B cell (primary cell): ENCODE measurements around the gene LARP4. TPM values are rescaled to one million over a fixed set of nuclear protein-coding genes. Genes with fewer than 3 reads are reported as not detected.

Source experiments
- ATAC-seq: fragments of 200-7000 bp; cut with Tn5 transposase; one replicate; pipeline ENCODE4 v1.10.0; 2021; ENCODE audit warnings: low read depth, mild to moderate bottlenecking, moderate number of reproducible peaks, moderate library complexity
- CTCF ChIA-PET: fragments of 350-600 bp; sonication (Branson Sonifier 250); formaldehyde crosslinking; loops from one replicate; lab custom pipeline; 2021; ENCODE audit warnings: antibody characterized with exemption, inconsistent platforms; lab: Charles Lee
- POLR2A ChIA-PET: fragments of 350-600 bp; sonication (Branson Sonifier 250); formaldehyde crosslinking; loops from one replicate; lab custom pipeline; 2021; ENCODE audit warnings: antibody characterized with exemption; lab: Charles Lee
- DNase-seq: peaks from one replicate; pipeline ENCODE4 v3.0.0; 2013
- H2AFZ ChIP-seq: 2 replicates; pipeline ENCODE4 v1.6.1; 2012; ENCODE audit warnings: mild to moderate bottlenecking, low read depth, low read length; ENCODE audit not compliant: insufficient read depth, poor library complexity, severe bottlenecking
- H3K27ac ChIP-seq, 2 donors: 1 replicate in 1 of 2; 2 replicates in 1 of 2; pipeline ENCODE4 v1.5.1; 2012 to 2013; ENCODE audit warnings: low read length in 2 of 2, mild to moderate bottlenecking in 2 of 2, moderate library complexity in 1 of 2
- H3K27me3 ChIP-seq, 4 experiments: fragments of 200-600 bp in 1 of 4; sonication (generic) in 1 of 4; replicated peaks in 1 of 4; 1 replicate in 2 of 4; 2 replicates in 2 of 4; pipeline versions ENCODE4 v1.6.1 to v1.7.0; 2013 to 2016; ENCODE audit warnings: low read length in 3 of 4, mild to moderate bottlenecking in 2 of 4, mixed read lengths in 1 of 4, moderate library complexity in 1 of 4; ENCODE audit not compliant: insufficient read depth in 4 of 4, control insufficient read depth in 3 of 4; ENCODE audit errors: control extremely low read depth in 1 of 4
- H3K36me3 ChIP-seq, 2 experiments: replicated peaks in 1 of 2; 1 replicate in 1 of 2; 2 replicates in 1 of 2; pipeline versions ENCODE4 v1.6.1 to v1.7.1; 2013; ENCODE audit warnings: low read length in 1 of 2; ENCODE audit not compliant: insufficient read depth in 2 of 2, control insufficient read depth in 1 of 2; ENCODE audit errors: control extremely low read depth in 1 of 2, extremely low read depth in 1 of 2
- H3K4me1 ChIP-seq, 2 donors: fragments of 200-600 bp in 1 of 2; sonication (generic) in 1 of 2; 1 replicate in 1 of 2; 2 replicates in 1 of 2; pipeline versions ENCODE4 v1.5.1 to v1.6.1; 2013 to 2017; ENCODE audit warnings: low read length in 2 of 2; ENCODE audit not compliant: control insufficient read depth in 2 of 2, insufficient read depth in 2 of 2
- H3K4me2 ChIP-seq: replicated peaks from 2 replicates; pipeline ENCODE3; 2012; ENCODE audit warnings: mild to moderate bottlenecking, low read depth, low read length; ENCODE audit not compliant: poor library complexity, severe bottlenecking
- H3K4me3 ChIP-seq, 5 experiments: fragments of 200-600 bp in 1 of 5; sonication (generic) in 1 of 5; 1 replicate in 3 of 5; 2 replicates in 2 of 5; pipeline versions ENCODE4 v1.5.1 to v1.7.0; 2011 to 2016; ENCODE audit warnings: low read length in 4 of 5, mild to moderate bottlenecking in 4 of 5, low read depth in 2 of 5, control low read depth in 1 of 5, moderate library complexity in 1 of 5; ENCODE audit not compliant: insufficient read depth in 1 of 5; ENCODE audit errors: control extremely low read depth in 1 of 5, extremely low read depth in 1 of 5
- H3K79me2 ChIP-seq: fragments of 200-600 bp; sonication (generic); one replicate; pipeline ENCODE4 v1.6.0; 2016; ENCODE audit warnings: low read length; ENCODE audit not compliant: control insufficient read depth, insufficient read depth
- H3K9ac ChIP-seq: fragments of 200-600 bp; sonication (generic); 2 replicates; pipeline ENCODE4 v1.6.1; 2017; ENCODE audit warnings: mild to moderate bottlenecking, low read length, moderate library complexity
- H3K9me3 ChIP-seq, 3 donors: one replicate each; pipeline versions ENCODE4 v1.6.1 to v1.7.1; 2013; ENCODE audit warnings: low read length in 2 of 3; ENCODE audit not compliant: control insufficient read depth in 2 of 3, insufficient read depth in 1 of 3; ENCODE audit errors: control extremely low read depth in 1 of 3
- H4K20me1 ChIP-seq: 2 replicates; pipeline ENCODE4 v1.6.0; 2012; ENCODE audit warnings: mild to moderate bottlenecking, low read length; ENCODE audit not compliant: insufficient read depth, control insufficient read depth, poor library complexity, severe bottlenecking
- H3K27ac Mint-ChIP-seq: one replicate; pipeline ENCODE4 v1.8.0; 2021; ENCODE audit warnings: mixed read lengths
- H3K27me3 Mint-ChIP-seq: one replicate; pipeline ENCODE4 v1.8.0; 2021; ENCODE audit warnings: mixed read lengths
- H3K4me1 Mint-ChIP-seq: one replicate; pipeline ENCODE4 v1.8.0; 2021; ENCODE audit warnings: mixed read lengths
- H3K4me3 Mint-ChIP-seq: one replicate; pipeline ENCODE4 v1.8.0; 2021; ENCODE audit warnings: mixed read lengths
- H3K9me3 Mint-ChIP-seq: one replicate; pipeline ENCODE4 v1.8.0; 2022; ENCODE audit warnings: mixed read lengths; ENCODE audit not compliant: insufficient read depth
- EZH2 ChIP-seq: IDR thresholded peaks from 2 replicates; pipeline ENCODE4 v1.6.1; 2012; ENCODE audit warnings: borderline replicate concordance, low read depth, mild to moderate bottlenecking, moderate library complexity, low read length; ENCODE audit not compliant: insufficient read depth, poor library complexity, severe bottlenecking
- WGBS: methylation state at CpG from one replicate; pipeline ENCODE4 v1.1.5; 2013; ENCODE audit warnings: missing lambda C conversion rate; ENCODE audit not compliant: insufficient coverage; 5-methylcytosine and 5-hydroxymethylcytosine counted together
- intact Hi-C: fragments of 100-400 bp; cut with micrococcal nuclease; formaldehyde crosslinking; loops from one replicate; pipeline ENCODE4 v1.10.0; 2022
- polyA plus RNA-seq: library from polyadenylated mRNA; depleted of rRNA; stranded (reverse); fragments of >200 nt; gene quantifications from 2 replicates; pipeline ENCODE4 v1.2.3, GENCODE V29; 2012
- total RNA-seq, 2 donors: library from RNA; stranded (reverse); fragments of 120-200 nt in 1 of 2; gene quantifications; 1 replicate in 1 of 2; 2 replicates in 1 of 2; pipeline versions ENCODE4 v1.2.3 to v1.2.4, GENCODE V29; 2013 to 2022
- TF ChIP-seq, protein P1 (sequence below): fragments of 200-600 bp; IDR thresholded peaks from one replicate; pipeline ENCODE4 v1.8.0; 2022; ENCODE audit warnings: antibody characterized with exemption, mild to moderate bottlenecking

LARP4 gene
- total and polyA plus RNA-seq, 2 donors (not counting 1 experiment from before 2014, with no cell fraction given) = 5.5 to 48.4 TPM

DNA sequence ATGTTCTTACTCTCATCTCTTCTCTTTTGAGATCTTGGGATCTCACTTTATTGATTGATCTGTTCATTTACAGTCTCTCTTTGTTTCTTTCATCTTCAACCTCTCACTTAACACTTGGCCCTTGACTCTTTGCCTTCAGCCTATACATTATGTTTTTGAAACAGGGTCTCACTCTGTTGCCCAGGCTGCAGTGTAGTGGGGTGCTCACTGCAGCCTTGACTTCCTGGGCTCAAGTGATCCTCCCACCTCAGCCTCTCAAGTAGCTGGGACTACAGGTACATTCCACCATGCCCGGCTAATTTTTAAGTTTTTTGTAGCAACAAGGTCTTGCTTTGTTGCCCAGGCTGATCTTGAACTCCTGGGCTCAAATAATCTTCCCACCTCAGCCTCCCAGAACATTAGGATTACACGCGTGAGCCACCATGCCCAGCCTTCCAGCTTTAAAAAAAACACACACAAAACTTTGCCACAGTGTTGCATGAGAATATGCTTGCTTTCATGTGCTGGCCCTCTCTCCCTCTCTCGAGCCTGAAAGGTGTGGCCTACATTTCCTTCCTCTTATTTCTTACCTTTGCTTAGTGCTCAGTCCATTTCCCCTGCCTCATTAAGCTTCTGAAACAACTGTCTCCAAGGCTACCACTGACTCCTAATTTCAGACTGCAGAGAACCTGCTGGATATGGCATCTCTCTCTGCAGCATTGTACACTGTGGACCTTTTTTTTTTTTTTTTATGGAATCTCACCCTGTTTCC is 114.0 kb downstream of the LARP4 start:
- TF ChIP-seq, protein P1, sequence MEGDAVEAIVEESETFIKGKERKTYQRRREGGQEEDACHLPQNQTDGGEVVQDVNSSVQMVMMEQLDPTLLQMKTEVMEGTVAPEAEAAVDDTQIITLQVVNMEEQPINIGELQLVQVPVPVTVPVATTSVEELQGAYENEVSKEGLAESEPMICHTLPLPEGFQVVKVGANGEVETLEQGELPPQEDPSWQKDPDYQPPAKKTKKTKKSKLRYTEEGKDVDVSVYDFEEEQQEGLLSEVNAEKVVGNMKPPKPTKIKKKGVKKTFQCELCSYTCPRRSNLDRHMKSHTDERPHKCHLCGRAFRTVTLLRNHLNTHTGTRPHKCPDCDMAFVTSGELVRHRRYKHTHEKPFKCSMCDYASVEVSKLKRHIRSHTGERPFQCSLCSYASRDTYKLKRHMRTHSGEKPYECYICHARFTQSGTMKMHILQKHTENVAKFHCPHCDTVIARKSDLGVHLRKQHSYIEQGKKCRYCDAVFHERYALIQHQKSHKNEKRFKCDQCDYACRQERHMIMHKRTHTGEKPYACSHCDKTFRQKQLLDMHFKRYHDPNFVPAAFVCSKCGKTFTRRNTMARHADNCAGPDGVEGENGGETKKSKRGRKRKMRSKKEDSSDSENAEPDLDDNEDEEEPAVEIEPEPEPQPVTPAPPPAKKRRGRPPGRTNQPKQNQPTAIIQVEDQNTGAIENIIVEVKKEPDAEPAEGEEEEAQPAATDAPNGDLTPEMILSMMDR = no peak
- no peak for TF ChIP-seq EZH2
- H3K9me3 ChIP-seq = no peaks in the 10 kb centered on the region
- H3K4me3 Mint-ChIP-seq = peak overlapping the region; percentile 83
- H3K4me1 Mint-ChIP-seq = peaks cover 56% of the 10 kb centered on the region
- DNase-seq (peak; percentile 68), ATAC-seq (peak; percentile 60)
- H3K36me3 ChIP-seq = peaks cover 0 to 3% of the 10 kb centered on the region in 2 experiments
- peaks cover 79 to 94% of the 10 kb centered on the region in 2 donors for H3K4me1 ChIP-seq
- H3K27ac Mint-ChIP-seq = peak overlapping the region; percentile 94
- CTCF ChIA-PET = interaction anchor here (0.7 to 2.0 kb wide), 3 partner anchors 10 to 37 kb away, joined by 3 to 9 read pairs (median 3); partner anchors contain the start of gene DIP2B
- POLR2A ChIA-PET = interaction anchor here (0.6 kb wide), 1 partner anchor 10 kb away, joined by 4 read pairs; the partner anchor contains the start of gene DIP2B
- no peaks in the 10 kb centered on the region for H3K9me3 Mint-ChIP-seq
- H2AFZ ChIP-seq = peak overlapping the region; percentile 47
- H3K4me2 ChIP-seq = peak overlapping the region; percentile 72
- H3K9ac ChIP-seq = peak overlapping the region; percentile 43
- peaks cover 94% of the 10 kb centered on the region for H3K79me2 ChIP-seq
- no peaks in the 10 kb centered on the region for H4K20me1 ChIP-seq
- intact Hi-C loops = no loop called here
- H3K27me3 ChIP-seq = no peaks in the 10 kb centered on the region
- H3K4me3 ChIP-seq = peak overlapping the region in 4 of 5 experiments; percentile 12 to 47 (median 40)
- 23% methylated on average over 3 of the region's 4 CpGs for WGBS
- peak overlapping the region; percentile 48 to 85 for H3K27ac ChIP-seq
- no peaks in the 10 kb centered on the region for H3K27me3 Mint-ChIP-seq

DNA sequence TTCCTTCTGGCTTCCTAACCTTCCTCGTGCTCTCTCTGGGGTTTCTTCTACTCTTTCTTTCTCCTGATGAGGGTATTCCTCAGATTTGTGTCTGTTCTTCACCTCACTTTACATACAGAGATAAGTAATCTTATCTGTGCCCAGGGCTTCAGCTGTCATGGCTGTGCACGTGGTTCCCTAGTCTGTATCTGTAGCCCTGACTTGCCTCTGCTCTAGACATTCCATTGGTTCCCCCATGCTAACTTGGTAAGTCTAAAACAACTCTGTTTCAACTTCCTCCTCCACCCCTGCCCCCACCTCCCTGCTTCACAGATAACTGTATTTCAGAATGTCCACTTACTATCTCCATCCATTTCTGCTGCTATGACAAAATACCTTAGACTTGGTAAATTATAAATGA is 114.9 kb downstream of the LARP4 start:
- H3K4me1 ChIP-seq = peaks cover 78 to 93% of the 10 kb centered on the region in 2 donors
- H3K4me2 ChIP-seq = peak overlapping the region; percentile 72
- H3K9me3 ChIP-seq = peaks cover 0 to under 1% (median 0%) of the 10 kb centered on the region in 3 donors
- no peaks in the 10 kb centered on the region for H3K9me3 Mint-ChIP-seq
- no peaks in the 10 kb centered on the region for H3K27me3 ChIP-seq
- DNase-seq (no peak), ATAC-seq (no peak)
- H3K27ac Mint-ChIP-seq = peak overlapping the region; percentile 94
- peak overlapping the region; percentile 32 for H3K9ac ChIP-seq
- H4K20me1 ChIP-seq = no peaks in the 10 kb centered on the region
- no peak overlapping the region for H2AFZ ChIP-seq
- H3K27ac ChIP-seq = peak overlapping the region; percentile 82 to 85
- ChIA-PET POLR2A (interaction anchor here (0.6 to 0.7 kb wide), 3 partner anchors 11 to 405 kb away, joined by 3 to 4 read pairs (median 3); partner anchors contain the start of gene DIP2B), CTCF (interaction anchor here (0.7 to 2.0 kb wide), 2 partner anchors 11 to 85 kb away, joined by 3 to 9 read pairs; partner anchors contain the start of gene DIP2B)
- peaks cover 0 to 3% of the 10 kb centered on the region in 2 experiments for H3K36me3 ChIP-seq
- no peaks in the 10 kb centered on the region for H3K27me3 Mint-ChIP-seq
- peak overlapping the region in 1 of 5 experiments; percentile 43 for H3K4me3 ChIP-seq
- H3K79me2 ChIP-seq = peaks cover 88% of the 10 kb centered on the region
- peak overlapping the region; percentile 77 for H3K4me3 Mint-ChIP-seq
- peaks cover 54% of the 10 kb centered on the region for H3K4me1 Mint-ChIP-seq
- TF ChIP-seq EZH2 = no peak
- TF ChIP-seq, protein P1 = no peak
- intact Hi-C loops = no loop called here
- WGBS = 0% methylated on average over 1 of the region's 2 CpGs
